HG02884 (cell line): Measurements from ENCODE around the gene HSPA1A.
A peak's percentile ranks its signal among the peaks of the same experiment; 100 is the strongest.
"Not testable (repeated sequence)": the region's sequence is repeated elsewhere in the genome, so short reads cannot be mapped to it uniquely, and the experiment has no call there.

Experiments
- ATAC-seq: cut with Tn5 transposase; IDR thresholded peaks from one replicate; pipeline ENCODE4 v1.9.1; 2021; ENCODE audit warnings: mild to moderate bottlenecking, moderate library complexity; ENCODE audit not compliant: unreplicated experiment

Gene HSPA1A

DNA sequence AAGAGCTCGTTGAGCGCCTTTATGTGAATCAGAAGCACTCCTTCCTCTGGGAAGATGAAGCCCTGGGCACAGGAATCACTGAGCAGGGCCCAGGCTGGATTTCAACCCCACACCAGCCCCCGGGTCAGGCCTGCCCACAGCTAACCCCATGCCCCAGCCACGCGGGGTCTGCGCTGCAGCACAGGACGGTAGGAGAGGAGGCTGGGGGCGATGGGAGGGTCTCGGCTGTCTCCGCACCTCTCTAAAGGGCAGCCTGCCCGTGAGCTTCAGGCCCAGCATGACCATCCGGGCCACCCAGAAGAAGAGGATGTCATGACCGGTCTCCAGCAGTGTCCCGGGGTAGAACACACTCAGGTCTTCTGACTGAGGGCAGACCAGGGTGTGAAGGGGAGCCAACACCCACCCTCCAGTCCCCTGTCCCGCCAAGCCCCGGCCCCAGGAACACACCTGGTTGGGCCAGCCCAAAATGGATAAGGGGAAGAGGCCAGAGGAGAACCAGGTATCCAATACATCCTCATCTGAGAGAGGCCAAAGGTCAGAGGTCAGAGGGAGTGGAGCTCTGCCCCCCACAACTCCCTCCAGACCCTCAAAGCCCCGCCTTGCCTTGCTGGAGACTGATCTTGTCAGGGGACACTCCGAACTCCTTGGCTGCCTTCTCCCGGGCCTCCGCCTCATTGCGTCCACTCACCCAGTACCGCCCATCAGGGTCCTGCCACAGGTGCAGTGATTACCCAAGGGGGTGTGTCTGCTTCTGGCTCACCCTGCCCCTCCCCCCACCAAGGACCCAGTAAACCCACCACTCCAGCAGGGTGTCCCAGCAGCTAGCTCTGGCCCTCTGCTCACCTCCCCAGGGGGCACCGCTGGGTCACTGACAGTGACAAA lies 33.9 kb upstream of the HSPA1A start:
- ATAC-seq = no peak

DNA sequence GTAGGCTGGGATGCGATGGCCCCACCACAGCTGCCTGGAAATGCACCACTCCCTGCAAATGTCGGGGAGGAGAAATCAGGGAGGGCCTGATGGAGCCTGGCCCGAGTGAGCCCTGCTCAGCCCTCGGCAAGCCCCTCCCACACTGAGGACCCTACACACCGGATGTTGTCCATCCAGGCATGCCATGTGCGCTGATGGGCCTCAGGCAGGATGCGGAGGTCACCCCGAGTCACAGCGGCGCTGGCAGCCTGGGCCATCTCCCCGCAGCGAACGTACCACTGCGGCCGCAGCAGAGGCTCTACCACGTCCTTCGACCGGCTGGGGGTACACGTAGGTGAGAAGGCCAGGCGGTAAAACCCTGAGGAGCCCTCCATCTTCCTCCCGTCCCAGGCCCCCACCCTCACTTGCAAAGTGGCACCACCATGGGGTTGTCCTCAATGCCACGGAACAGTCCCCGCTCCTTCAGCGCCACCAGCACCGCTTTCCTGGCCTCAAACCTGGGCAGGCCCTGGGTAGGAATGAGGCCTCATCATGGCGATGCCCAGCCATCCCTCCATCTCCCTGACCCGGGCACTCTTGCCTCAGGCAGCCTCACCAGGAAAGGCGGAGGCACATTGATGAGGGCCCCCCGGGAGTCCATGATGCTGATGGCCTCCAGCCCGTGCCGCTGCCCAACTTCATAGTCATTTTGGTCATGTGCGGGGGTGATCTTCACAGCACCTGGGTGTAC lies 33.1 kb upstream of the HSPA1A start:
- ATAC-seq = no peak

DNA sequence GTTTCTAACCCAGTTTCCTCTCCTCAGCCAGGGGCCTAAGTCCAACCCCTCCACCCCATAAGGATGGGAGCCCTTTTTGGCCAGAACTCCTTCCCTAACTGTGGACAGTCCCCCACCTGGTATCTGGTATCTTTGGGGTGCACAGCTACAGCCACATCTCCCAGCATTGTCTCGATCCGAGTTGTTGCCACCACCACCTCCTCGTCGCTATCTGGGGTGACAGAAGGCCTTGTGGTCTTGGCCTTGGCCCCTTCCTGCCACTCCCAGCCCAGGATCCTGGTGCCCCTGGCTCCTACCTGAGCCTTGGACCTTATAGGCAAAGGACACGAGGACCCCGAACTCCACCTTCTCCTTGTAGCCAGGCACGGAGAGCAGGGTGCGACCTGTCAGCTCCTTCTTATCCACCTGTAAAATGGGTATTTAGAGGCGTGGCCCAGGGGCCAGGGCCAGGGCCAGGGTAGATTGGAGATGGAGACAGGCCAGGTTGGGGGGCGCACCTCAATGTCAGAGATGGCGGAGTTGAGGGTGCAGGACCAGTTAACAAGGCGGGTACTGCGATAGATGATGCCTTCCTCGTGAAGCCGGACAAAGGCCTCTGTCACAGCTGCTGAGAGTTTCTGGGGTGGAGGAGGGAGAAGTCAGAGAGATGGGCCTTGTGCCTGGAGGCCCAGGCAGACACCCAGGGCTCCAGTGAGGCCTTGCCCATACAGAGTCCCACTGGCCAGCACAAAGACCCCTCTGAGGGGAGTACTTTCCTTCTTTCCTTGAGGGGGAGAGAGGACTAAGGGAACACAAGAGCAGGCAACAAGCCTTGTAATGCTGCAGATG lies 31.0 kb upstream of the HSPA1A start:
- no peak for ATAC-seq

DNA sequence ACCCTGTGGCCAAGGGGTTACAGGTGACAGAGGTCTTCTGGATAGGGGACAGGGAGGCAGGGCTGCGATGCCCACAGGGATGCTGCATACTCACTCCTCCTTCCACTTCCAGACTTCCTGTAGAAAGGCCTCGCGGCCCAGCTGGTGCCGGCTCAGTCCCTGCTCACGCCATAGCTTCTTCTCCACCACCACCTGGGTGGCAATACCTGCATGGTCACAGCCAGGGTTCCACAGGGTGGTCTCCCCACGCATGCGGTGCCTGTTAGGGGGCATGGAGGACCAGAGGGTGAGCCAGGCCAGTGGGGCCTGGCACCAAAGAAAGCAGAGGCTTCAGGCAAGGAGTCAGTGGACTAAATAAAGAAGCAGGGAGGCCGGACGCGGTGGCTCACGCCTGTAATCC lies 29.9 kb upstream of the HSPA1A start:
- ATAC-seq = no peak

DNA sequence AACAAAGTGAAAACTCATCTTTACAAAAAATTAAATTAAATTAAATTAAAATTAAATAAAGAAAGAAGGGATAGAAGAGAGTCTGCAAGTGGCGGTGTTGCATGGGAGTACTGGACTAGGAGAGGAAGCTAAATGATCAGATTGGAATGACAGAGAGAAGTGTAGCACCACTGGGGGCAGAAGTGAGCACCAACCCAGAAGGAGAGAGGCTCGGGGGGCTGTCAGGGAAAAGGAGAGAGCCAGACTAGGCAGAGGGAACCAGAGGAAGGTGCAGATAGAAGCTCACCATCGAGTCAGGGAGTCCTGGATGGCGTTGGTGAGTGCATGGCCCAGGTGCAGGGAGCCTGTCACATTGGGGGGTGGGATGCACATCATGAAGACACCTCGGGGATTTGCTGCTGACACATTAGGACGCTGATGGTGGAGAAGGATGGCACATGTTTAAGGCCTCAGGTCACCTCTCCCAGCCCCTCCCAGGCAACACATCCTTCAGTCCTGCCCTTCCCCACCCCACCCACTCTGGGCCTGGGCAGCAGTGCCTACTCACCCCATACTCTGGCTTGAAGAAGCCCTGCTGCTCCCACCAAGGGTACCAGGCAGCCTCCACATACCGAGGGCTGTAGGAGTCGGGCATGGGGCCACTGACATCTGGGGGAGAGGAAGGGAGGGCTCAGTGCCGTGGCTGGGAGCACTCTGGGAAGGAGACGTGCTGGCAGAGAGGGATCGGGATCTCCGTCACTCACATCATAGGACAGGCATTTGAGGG lies 23.8 kb upstream of the HSPA1A start:
- ATAC-seq = no peak

DNA sequence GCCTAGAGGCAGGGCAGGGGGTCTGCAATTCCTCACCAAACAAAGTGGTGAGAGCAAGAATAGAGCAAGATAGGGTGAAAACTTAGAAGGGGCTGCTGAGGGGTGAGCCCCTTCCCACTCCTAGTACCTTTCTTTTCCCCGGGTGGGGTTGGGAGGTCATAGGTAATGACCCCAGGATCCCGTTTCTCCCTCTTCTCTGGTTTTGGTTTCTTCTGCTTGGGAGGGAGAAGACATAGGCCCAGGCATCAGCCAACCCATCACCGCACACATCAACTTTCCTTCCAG lies 23.3 kb upstream of the HSPA1A start:
- no peak for ATAC-seq

DNA sequence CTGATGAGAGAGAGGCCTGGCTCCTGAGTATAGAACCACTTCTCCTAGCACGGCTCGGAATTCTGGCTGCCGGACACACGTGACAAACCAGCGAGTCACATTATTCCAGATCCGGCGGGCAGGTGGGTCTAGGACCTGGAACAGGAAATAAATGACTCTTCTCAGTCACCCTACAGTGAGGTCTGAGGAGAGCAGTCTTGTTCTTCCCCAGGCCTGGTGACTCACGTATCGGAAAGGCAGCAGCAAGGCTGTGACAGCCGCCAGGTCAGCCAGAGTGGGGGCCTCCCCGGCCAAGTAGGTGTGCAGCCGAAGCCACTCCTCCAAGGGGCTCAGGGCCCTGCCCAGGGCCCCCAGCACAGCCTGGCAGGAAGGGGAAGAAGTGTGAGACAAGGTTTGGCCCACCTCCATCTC lies 22.6 kb upstream of the HSPA1A start:
- no peak for ATAC-seq

DNA sequence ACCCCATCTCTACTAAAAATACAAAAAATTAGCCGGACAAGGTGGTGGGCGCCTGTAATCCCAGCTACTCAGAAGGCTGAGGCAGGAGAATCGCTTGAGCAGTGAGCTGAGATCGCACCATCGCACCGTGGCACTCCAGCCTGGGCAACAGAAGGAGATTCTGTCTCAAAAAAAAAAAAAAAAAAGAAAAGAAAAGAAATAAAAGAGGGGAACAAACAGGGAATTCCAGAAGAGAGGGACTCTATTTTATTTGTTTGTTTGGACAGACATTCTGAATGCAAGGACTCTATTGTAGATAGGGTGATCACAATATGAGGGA lies 21.5 kb upstream of the HSPA1A start:
- not testable (repeated sequence) for ATAC-seq

DNA sequence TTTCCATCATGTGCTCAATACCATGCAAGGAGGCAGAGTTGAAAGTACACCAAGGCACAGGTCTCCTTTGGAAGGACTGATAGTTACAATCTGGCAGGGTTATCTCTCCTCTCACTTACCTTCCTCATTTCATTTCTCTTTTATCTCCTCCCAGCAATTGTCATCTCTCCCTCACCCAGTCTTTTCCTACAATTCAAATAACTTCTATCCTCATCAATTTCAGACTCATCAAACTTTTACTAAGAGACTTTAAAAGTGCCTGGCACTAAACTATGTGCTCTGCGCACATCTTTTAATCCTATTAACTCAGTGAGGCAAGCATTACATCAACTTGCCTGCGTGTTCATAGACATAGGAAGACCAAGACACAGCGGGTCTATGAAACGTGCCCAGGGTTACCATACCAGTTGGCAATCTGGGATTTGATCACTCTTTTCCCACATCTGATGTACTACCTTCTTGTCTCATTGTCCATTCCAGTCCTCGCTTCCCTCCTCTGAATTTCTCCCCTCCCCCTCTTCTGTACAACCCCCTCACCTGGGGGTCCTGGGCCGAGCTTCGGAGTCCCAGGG lies 21.0 kb upstream of the HSPA1A start:
- no peak for ATAC-seq

DNA sequence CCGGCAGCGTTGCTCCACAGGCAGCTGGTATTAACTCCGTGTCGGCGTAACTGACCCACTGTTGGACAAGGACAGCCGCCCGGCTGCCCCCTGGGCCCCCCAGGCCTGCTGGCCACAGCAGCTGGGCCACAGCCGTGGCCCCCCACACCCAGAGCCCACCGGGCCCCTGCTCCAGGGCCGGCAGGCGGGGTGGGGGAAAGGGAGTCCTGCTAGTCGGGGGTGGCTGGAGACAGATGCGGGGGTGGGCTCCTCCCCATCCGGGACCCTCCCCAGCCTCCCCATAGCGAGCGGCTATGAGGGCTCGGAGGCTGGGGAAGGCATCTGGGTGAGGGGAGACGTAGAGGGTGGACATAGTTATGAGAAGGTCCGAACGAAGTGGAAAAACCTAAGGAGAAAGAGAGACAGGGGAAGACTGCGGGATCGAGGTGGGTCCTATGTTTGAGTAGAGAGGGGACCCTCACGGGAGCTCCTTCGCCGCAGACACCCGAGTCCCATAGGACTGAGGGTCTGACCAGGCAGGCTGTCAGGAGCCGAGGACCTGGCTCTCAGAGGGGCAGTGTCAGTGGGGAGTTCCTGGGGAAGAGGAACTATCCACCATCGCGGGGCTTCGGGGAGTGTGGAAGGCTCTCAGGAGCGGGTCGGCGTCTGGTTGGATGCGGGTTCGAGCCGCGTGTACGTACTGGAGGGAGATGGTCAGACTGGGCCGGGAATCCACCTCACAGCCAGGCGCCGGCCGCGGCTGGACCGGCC lies 20.3 kb upstream of the HSPA1A start:
- ATAC-seq = no peak

DNA sequence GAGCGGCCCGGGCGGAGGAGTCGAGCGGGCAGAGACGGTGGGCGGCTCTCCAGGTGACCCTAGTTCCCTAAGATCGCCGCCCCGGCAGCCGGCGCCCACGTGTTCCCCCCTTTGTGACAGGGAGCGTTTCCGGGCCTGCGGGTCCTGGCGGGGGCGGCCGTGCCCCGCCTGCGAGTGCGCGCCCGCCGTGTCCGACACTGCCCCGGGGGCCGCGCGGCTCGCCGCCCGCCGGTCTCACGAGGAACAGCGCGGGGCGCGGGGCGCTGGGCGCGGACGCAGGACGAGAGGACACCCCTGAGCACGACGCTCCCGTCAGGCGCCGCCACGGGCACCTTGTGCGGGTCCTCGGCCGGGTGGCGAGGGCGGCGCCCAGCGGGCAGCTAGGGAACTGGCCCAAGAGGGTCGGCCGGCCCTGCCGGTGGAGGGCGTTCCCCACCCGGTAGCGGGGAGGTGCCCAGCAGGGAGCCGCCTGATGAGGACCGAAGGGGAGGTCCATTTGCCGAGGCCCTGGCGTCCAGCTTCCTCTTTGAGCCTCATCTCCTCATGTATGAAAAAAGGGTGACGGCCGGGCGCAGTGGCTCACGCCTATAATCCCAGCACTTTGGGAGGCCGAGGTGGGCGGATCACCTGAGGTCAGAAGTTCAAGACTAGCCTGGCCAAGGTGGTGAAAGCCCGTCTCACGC lies 19.6 kb upstream of the HSPA1A start, which contains the start of gene VARS1:
TSS of gene VARS1 (minus strand) at position 137 of the 683 bp plus-strand sequence. CDS start 535 bp downstream, outside the sequence.
- no peak for ATAC-seq

DNA sequence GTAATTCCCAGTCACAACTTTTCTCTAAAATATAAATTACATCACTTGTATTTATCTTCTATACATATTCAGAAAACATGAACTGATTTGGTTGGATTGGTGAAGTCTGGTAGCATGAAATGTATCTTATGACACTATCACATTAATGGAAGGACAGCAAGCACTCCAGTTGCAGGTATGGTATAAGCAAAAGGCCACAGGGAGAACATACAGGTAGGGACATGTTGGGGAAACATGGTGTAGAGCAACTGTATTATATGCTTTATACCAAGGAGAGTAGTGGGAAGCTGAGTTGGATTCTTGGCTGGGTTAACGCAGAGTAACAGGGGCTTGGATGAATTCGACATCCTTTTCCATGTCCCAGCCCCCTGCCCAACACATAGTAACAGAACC lies 18.4 kb upstream of the HSPA1A start:
- ATAC-seq = no peak

DNA sequence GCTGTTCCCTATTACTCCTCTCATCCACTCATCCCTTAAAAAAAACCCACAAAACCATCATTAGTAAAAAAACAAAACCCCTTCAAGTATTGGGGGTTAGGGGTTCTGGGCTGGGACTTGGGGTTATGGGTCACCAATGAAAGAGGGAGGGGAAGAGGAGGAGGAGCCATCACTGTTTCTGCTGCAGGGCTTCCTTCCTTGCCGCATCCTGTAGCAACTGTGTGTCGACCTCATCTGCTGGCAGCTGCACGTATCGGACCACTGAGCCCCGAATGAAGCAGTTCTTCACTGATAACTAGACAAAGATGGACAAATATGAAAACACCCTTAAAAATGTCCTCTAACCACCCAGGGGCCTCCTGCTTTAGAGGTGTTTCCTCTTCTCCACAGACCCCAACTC lies 17.8 kb upstream of the HSPA1A start:
- ATAC-seq = no peak

DNA sequence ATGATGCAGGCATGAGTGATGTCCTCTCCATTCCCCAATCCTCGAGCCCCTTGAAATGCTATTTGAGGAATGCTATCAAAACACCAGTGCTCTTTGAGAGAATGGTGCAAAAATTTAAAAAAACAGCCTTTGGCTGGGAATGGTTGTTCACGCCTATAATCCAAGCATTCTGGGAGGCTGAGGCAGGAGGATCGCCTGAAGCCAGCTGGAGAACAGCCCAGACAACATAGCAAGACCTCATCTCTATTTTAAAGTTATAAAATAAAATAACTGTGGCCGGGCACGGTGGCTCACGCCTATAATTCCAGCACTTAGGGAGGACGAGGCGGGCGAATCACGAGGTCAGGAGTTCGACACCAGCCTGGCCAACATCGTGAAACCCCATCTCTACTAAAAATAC lies 15.6 kb upstream of the HSPA1A start:
- ATAC-seq = no peak

DNA sequence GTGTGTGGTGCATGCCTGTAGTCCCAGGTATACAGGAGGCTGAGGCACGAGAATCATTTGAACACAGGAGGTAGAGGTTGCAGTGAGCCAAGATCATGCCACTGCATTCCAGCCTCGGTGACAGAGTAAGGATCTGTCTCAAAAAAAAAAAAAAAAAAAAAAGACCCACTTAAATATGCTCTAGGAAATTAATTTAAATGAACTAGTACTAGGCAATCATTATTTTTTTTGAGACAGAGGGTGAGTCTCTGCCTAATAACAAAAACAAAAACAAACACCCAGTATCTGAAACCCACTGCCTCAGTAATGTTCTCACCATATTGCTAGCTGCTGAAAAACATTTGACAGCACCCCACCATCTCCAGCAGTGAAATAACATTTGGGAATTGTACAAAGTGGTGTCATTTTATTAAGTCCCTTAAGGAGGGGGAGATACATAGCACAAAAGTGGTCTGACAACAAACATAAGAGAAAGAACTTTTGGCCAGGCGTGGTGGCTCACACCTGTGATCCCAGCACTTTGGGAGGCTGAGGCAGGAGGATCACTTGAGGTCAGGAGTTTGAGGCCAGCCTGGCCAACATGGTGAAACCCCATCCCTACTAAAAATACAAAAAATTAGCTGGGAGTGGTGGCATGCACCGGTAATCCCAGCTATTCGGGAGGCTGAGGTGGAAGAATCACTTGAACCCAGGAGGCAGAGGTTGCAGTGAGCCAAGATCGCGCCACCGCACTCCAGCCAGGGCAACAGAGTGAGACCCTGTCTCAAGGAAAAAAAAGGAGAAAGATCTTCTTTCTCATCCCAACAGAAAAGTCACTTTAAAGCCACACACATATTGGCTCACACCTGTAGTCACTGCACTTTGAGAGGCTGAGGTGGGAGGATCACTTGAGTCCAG lies 14.1 kb upstream of the HSPA1A start:
- ATAC-seq = not testable (repeated sequence)

DNA sequence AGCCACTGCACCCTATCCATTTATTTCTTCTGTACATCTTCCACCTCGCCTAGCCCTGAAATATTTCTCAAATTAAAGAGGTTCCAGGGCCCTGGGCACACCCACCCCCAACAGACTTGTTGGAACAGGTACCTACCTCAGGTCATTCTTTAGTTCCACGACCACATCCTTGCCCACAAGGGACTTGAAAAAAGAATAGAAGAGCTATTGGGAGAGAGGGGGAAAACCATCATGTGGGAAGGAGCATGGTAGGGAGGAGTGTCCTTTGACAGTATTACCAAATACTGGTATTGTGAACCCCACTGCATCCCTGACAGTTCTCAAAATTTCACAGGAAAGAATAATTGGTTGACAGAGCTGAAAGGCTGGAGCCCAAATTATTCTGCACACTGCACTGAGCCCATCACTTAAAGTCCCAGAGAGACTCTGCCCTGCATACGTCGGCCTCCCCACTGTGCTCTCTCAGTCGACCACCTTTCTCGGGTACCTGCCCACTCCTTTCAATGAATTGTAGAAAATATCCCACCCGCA lies 9.3 kb upstream of the HSPA1A start:
- ATAC-seq = peak; percentile 5

DNA sequence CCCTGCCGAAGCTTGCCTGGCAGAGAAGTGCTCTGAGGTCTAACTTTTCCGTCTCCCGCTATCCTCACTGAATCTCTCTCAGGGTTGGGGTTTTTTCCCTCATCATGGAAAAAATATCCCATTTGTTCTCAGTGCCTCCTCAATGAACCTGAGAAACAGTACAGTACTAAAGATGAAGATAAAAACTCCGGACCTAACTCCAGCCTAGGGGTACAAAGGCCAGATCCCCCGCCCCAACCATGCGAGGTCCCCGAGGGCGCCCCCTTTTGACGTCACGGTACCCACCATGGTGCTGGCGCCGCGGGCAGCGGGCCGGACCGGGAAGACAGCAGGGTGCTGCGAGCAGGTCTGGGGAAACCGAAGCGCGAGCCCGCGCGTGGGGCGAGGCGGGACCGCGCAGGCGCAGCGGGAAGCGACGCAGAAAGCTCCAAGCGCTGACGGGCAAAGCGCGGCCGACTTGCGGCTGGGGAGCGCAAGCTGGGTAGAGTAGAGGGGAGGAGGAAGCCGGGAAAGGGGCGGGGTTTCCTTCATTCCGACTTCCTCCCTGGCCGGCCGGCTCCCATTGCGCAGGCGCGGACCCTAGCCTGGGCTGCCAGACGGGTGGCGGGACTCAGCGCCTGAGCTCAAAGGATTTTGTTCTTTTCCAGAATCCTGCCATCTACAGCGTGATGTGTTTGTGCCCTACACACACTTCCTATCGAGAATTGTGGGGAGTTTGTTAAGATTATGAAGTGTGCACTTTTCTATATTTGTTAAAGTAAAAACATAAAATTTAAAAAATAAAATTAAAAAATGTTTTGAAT lies 8.7 kb upstream of the HSPA1A start, which contains the start of gene LSM2:
TSS of gene LSM2 (minus strand) at position 497 of the 803 bp plus-strand sequence. CDS start at position 288, 209 bp downstream.
- peak; percentile 81 for ATAC-seq
